ENCODE data around the gene PDSS2. TPM values are rescaled to one million over a fixed set of nuclear protein-coding genes. Genes with fewer than 3 reads are reported as not detected.
"Not testable (repeated sequence)": the region's sequence is repeated elsewhere in the genome, so short reads cannot be mapped to it uniquely, and the experiment has no call there.

Gene PDSS2
- total RNA-seq, 1 experiment from 2014 or later = 14.8 TPM

- no peak for TF ChIP-seq CTCF (IDR thresholded peaks at IDR 0.05; ENCODE audit: unreplicated experiment)
- no TSS peak for BruUV-seq (replicated peaks)
These were observed 178.6 kb downstream of the PDSS2 start for GRCh38 chr6:107280791-107281190.

GRCh38 chr6:107280001-107280400, 179.4 kb downstream of the PDSS2 start:
- BruUV-seq (replicated peaks); H3K4me3 Mint-ChIP-seq (ENCODE audit: low read depth, unreplicated experiment); H3K27ac Mint-ChIP-seq (ENCODE audit: unreplicated experiment); intact Hi-C loops (cut with micrococcal nuclease; ENCODE audit: unreplicated experiment); H3K4me1 Mint-ChIP-seq (ENCODE audit: low read depth, unreplicated experiment); H3K27me3 Mint-ChIP-seq (ENCODE audit: unreplicated experiment); DNase-seq; H3K9me3 Mint-ChIP-seq (ENCODE audit: low read depth, unreplicated experiment); CTCF ChIA-PET; H3K36me3 Mint-ChIP-seq (ENCODE audit: insufficient read depth, unreplicated experiment): not testable (repeated sequence)

More at GRCh38 chr6:107280791-107281190, 178.6 kb downstream of the PDSS2 start:
- Mint-ChIP-seq H3K27ac (ENCODE audit: unreplicated experiment) (no peak overlapping the region), H3K36me3 (ENCODE audit: insufficient read depth, unreplicated experiment) (no peaks in the 10 kb centered on the region), H3K9me3 (ENCODE audit: low read depth, unreplicated experiment) (no peaks in the 10 kb centered on the region), H3K4me3 (ENCODE audit: low read depth, unreplicated experiment) (no peak overlapping the region), H3K27me3 (ENCODE audit: unreplicated experiment) (no peaks in the 10 kb centered on the region), H3K4me1 (ENCODE audit: low read depth, unreplicated experiment) (no peaks in the 10 kb centered on the region)
- no peak for DNase-seq
- intact Hi-C loops (cut with micrococcal nuclease; ENCODE audit: unreplicated experiment) = no loop called here
- CTCF ChIA-PET = no interaction called here

GRCh38 chr6:107275330-107275865, 184.0 kb downstream of the PDSS2 start:
- intact Hi-C loops (cut with micrococcal nuclease; ENCODE audit: unreplicated experiment) = no loop called here
- no peak for DNase-seq
- CTCF ChIA-PET = interaction anchor here (0.6 kb wide), 1 partner anchor 185 kb away, joined by 3 read pairs; no protein-coding TSS in a partner anchor
- H3K27ac Mint-ChIP-seq (ENCODE audit: unreplicated experiment) = no peak overlapping the region
- H3K9me3 Mint-ChIP-seq (ENCODE audit: low read depth, unreplicated experiment) = no peaks in the 10 kb centered on the region
- BruUV-seq (replicated peaks) = no TSS peak
- no peak overlapping the region for H3K4me3 Mint-ChIP-seq (ENCODE audit: low read depth, unreplicated experiment)
- TF ChIP-seq CTCF (IDR thresholded peaks at IDR 0.05; ENCODE audit: unreplicated experiment) = no peak
- no peaks in the 10 kb centered on the region for H3K27me3 Mint-ChIP-seq (ENCODE audit: unreplicated experiment)
- peaks cover 15% of the 10 kb centered on the region for H3K4me1 Mint-ChIP-seq (ENCODE audit: low read depth, unreplicated experiment)
- H3K36me3 Mint-ChIP-seq (ENCODE audit: insufficient read depth, unreplicated experiment) = no peaks in the 10 kb centered on the region

GRCh38 chr6:107274288-107274687, 185.1 kb downstream of the PDSS2 start:
- no peak overlapping the region for H3K4me3 Mint-ChIP-seq (ENCODE audit: low read depth, unreplicated experiment)

More at GRCh38 chr6:107274288-107274687, 185.1 kb downstream of the PDSS2 start:
- CTCF ChIA-PET = no interaction called here
- DNase-seq = no peak
- H3K27me3 Mint-ChIP-seq (ENCODE audit: unreplicated experiment) = no peaks in the 10 kb centered on the region
- H3K9me3 Mint-ChIP-seq (ENCODE audit: low read depth, unreplicated experiment) = no peaks in the 10 kb centered on the region
- no peaks in the 10 kb centered on the region for H3K36me3 Mint-ChIP-seq (ENCODE audit: insufficient read depth, unreplicated experiment)
- no peak overlapping the region for H3K27ac Mint-ChIP-seq (ENCODE audit: unreplicated experiment)
- intact Hi-C loops (cut with micrococcal nuclease; ENCODE audit: unreplicated experiment) = no loop called here
- peaks cover 15% of the 10 kb centered on the region for H3K4me1 Mint-ChIP-seq (ENCODE audit: low read depth, unreplicated experiment)
- TF ChIP-seq CTCF (IDR thresholded peaks at IDR 0.05; ENCODE audit: unreplicated experiment) = no peak
- no TSS peak for BruUV-seq (replicated peaks)
